WTC11 (cell line): ENCODE results near the gene SYNGR1. TPM values are rescaled to one million over a fixed set of nuclear protein-coding genes. Genes with fewer than 3 reads are reported as not detected.

ENCODE experiments used
- ATAC-seq: fragments of 200-7000 bp; cut with Tn5 transposase; 2 replicates; pipeline ENCODE4 v1.10.0; 2021; ENCODE audit warnings: mild to moderate bottlenecking, moderate library complexity
- CTCF ChIA-PET: fragments of 300-600 bp; sonication (Branson Sonifier 250); formaldehyde crosslinking; loops from one replicate; lab custom pipeline; 2021; ENCODE audit warnings: antibody characterized with exemption; lab: Charles Lee
- POLR2A ChIA-PET: fragments of 350-600 bp; sonication (Branson Sonifier 250); formaldehyde crosslinking; loops from one replicate; lab custom pipeline; 2021; ENCODE audit warnings: antibody characterized with exemption; lab: Charles Lee
- DNase-seq: peaks from one replicate; pipeline ENCODE4 v3.0.0; 2021; ENCODE audit warnings: low spot score
- H3K27ac Mint-ChIP-seq: 2 replicates; pipeline ENCODE4 v1.8.0; 2021; ENCODE audit warnings: mixed read lengths
- H3K27me3 Mint-ChIP-seq: 2 replicates; pipeline ENCODE4 v1.8.0; 2021; ENCODE audit warnings: low read depth, mild to moderate bottlenecking, moderate library complexity, mixed read lengths
- H3K36me3 Mint-ChIP-seq: 2 replicates; pipeline ENCODE4 v1.8.0; 2021; ENCODE audit warnings: mixed read lengths
- H3K4me1 Mint-ChIP-seq: 2 replicates; pipeline ENCODE4 v1.8.0; 2022; ENCODE audit warnings: mixed read lengths
- H3K4me3 Mint-ChIP-seq: 2 replicates; pipeline ENCODE4 v1.8.0; 2021; ENCODE audit warnings: mild to moderate bottlenecking, moderate library complexity, mixed read lengths
- H3K9me3 Mint-ChIP-seq: 2 replicates; pipeline ENCODE4 v1.8.0; 2021; ENCODE audit warnings: mixed read lengths
- ATF3 ChIP-seq: sonication (generic); formaldehyde crosslinking; conservative IDR thresholded peaks from 2 replicates; pipeline ENCODE4 v1.8.1; 2022; ENCODE audit warnings: mild to moderate bottlenecking, missing genetic modification reagents
- CBFB ChIP-seq: sonication (generic); formaldehyde crosslinking; IDR thresholded peaks from 2 replicates; pipeline ENCODE4 v1.8.1; 2022; ENCODE audit warnings: mild to moderate bottlenecking, low read depth, missing genetic modification reagents
- CTCF ChIP-seq: fragments of 200-600 bp; IDR thresholded peaks from 2 replicates; pipeline ENCODE4 v1.8.0; 2022; ENCODE audit warnings: antibody characterized with exemption
- E2F1 ChIP-seq: sonication (generic); formaldehyde crosslinking; IDR thresholded peaks from 2 replicates; pipeline ENCODE4 v1.8.0; 2022; ENCODE audit warnings: mild to moderate bottlenecking, missing genetic modification reagents
- E2F4 ChIP-seq: sonication (generic); formaldehyde crosslinking; IDR thresholded peaks from 2 replicates; pipeline ENCODE4 v1.8.1; 2022; ENCODE audit warnings: low read depth, mild to moderate bottlenecking, moderate library complexity, missing genetic modification reagents, borderline replicate concordance
- E2F5 ChIP-seq: sonication (generic); formaldehyde crosslinking; IDR thresholded peaks from 2 replicates; pipeline ENCODE4 v1.8.1; 2022; ENCODE audit warnings: mild to moderate bottlenecking, moderate library complexity, missing genetic modification reagents
- GRHL2 ChIP-seq: fragments of 250-450 bp; sonication (Bioruptor Pico); IDR thresholded peaks from 2 replicates; pipeline ENCODE4 v1.8.0; 2022; ENCODE audit warnings: mild to moderate bottlenecking, moderate library complexity; ENCODE audit not compliant: insufficient replicate concordance, severe bottlenecking
- HMGA2 ChIP-seq: fragments of 250-450 bp; sonication (Bioruptor Pico); IDR thresholded peaks from 2 replicates; pipeline ENCODE4 v1.4.0; 2021; ENCODE audit warnings: mild to moderate bottlenecking, moderate library complexity
- HMGXB4 ChIP-seq: sonication (generic); formaldehyde crosslinking; IDR thresholded peaks from 2 replicates; pipeline ENCODE4 v1.8.1; 2023; ENCODE audit warnings: mild to moderate bottlenecking, moderate library complexity, missing genetic modification reagents
- IRF1 ChIP-seq: sonication (generic); formaldehyde crosslinking; IDR thresholded peaks from 2 replicates; pipeline ENCODE4 v1.8.0; 2023; ENCODE audit warnings: missing genetic modification reagents
- JAZF1 ChIP-seq: fragments of 250-450 bp; sonication (Bioruptor Pico); IDR thresholded peaks from 2 replicates; pipeline ENCODE4 v1.9.0; 2021; ENCODE audit warnings: moderate library complexity, mild to moderate bottlenecking, inconsistent platforms
- MLX ChIP-seq: sonication (generic); formaldehyde crosslinking; IDR thresholded peaks from 2 replicates; pipeline ENCODE4 v1.8.1; 2023; ENCODE audit warnings: mild to moderate bottlenecking, missing genetic modification reagents, moderate library complexity
- MXD4 ChIP-seq: fragments of 250-450 bp; sonication (Bioruptor Pico); IDR thresholded peaks from 2 replicates; pipeline ENCODE4 v1.8.0; 2021; ENCODE audit warnings: mild to moderate bottlenecking, moderate library complexity, borderline replicate concordance
- USF2 ChIP-seq: sonication (generic); formaldehyde crosslinking; IDR thresholded peaks from 2 replicates; pipeline ENCODE4 v1.8.1; 2023; ENCODE audit warnings: mild to moderate bottlenecking, missing genetic modification reagents, moderate library complexity
- ZNF219 ChIP-seq: sonication (generic); formaldehyde crosslinking; IDR thresholded peaks from 2 replicates; pipeline ENCODE4 v1.8.0; 2023; ENCODE audit warnings: missing genetic modification reagents, mild to moderate bottlenecking, borderline replicate concordance
- ZNF416 ChIP-seq: fragments of 250-450 bp; sonication (Bioruptor Pico); IDR thresholded peaks from 2 replicates; pipeline ENCODE4 v1.9.0; 2021; ENCODE audit warnings: mild to moderate bottlenecking, inconsistent platforms
- ZNF425 ChIP-seq: fragments of 250-450 bp; sonication (Bioruptor Pico); conservative IDR thresholded peaks from 2 replicates; pipeline ENCODE4 v1.9.0; 2021; ENCODE audit warnings: mild to moderate bottlenecking
- ZNF512 ChIP-seq: sonication (generic); formaldehyde crosslinking; IDR thresholded peaks from 2 replicates; pipeline ENCODE4 v1.8.1; 2022; ENCODE audit warnings: missing genetic modification reagents, borderline replicate concordance
- ZNF671 ChIP-seq: fragments of 250-450 bp; sonication (Bioruptor Pico); IDR thresholded peaks from 2 replicates; pipeline ENCODE4 v1.8.0; 2021; ENCODE audit warnings: mild to moderate bottlenecking
- total RNA-seq: library from RNA; stranded (reverse); gene quantifications from 3 replicates; pipeline ENCODE4 v1.2.3, GENCODE V29; 2021

Gene SYNGR1
- total RNA-seq, 1 experiment from 2014 or later, result 35.3 TPM

GRCh38 chr22:39369186-39369585 is 19.4 kb downstream of the SYNGR1 start (continued):
- TF ChIP-seq MLX (CRISPR knock-in tag), result no peak
- no peak for TF ChIP-seq GRHL2 (CRISPR knock-in tag)
- no peak for TF ChIP-seq ZNF671 (CRISPR knock-in tag)
- no peak for TF ChIP-seq E2F1
- TF ChIP-seq CTCF, result no peak
- TF ChIP-seq HMGXB4 (CRISPR knock-in tag), result no peak
- no peak for TF ChIP-seq ZNF425 (CRISPR knock-in tag)
- TF ChIP-seq E2F5 (CRISPR knock-in tag), result no peak
- no peak for TF ChIP-seq IRF1
- TF ChIP-seq MXD4 (CRISPR knock-in tag), result no peak
- TF ChIP-seq ZNF219 (CRISPR knock-in tag), result no peak
- TF ChIP-seq, all 79 proteins: peak for 0

- Mint-ChIP-seq H3K9me3 (peaks cover 5% of the 10 kb centered on the region; the same call in 1 of the 2 replicates), H3K27me3 (no peaks in the 10 kb centered on the region), H3K4me3 (no peak overlapping the region), H3K36me3 (peaks cover 5% of the 10 kb centered on the region), H3K27ac (no peak overlapping the region), H3K4me1 (peaks cover 17% of the 10 kb centered on the region; the same call in 1 of the 2 replicates)
- DNase-seq (no peak), ATAC-seq (no peak)
- POLR2A ChIA-PET, result no interaction called here
- CTCF ChIA-PET, result interaction anchor here (0.8 to 1.5 kb wide), 6 partner anchors 26 to 159 kb away, joined by 3 to 6 read pairs (median 4); no protein-coding TSS in a partner anchor
- no peak for TF ChIP-seq CBFB
- no peak for TF ChIP-seq ZNF425 (CRISPR knock-in tag)
- TF ChIP-seq E2F4, result no peak
- TF ChIP-seq JAZF1 (CRISPR knock-in tag), result no peak
- TF ChIP-seq ZNF416 (CRISPR knock-in tag), result no peak
- no peak for TF ChIP-seq ATF3 (CRISPR knock-in tag)
- TF ChIP-seq ZNF512 (CRISPR knock-in tag), result no peak
- no peak for TF ChIP-seq HMGA2 (CRISPR knock-in tag)
- TF ChIP-seq USF2 (CRISPR knock-in tag), result no peak
These were observed 19.8 kb downstream of the SYNGR1 start for GRCh38 chr22:39369586-39369985.
